ENCODE data around the gene C16orf78.

- no peak for TF ChIP-seq CTCF (IDR thresholded peaks at IDR 0.05; ENCODE audit: insufficient read depth, low read length)
- no peak for TF ChIP-seq GABPA (IDR thresholded peaks at IDR 0.05; ENCODE audit: low read depth)
- no peak for TF ChIP-seq REST (IDR thresholded peaks at IDR 0.05; ENCODE audit: insufficient replicate concordance, low read depth)
These were observed 9.3 kb downstream of the C16orf78 start for GRCh38 chr16:49382916-49383315.
